BLaER1 treated with 17β-estradiol and CSF1 and Interleukin-3, amounts not matched to agents 10 nM and 100 nM (cell line): ENCODE results near the gene ILDR2.

Source experiments
- H3K27ac ChIP-seq, 11 experiments: shearing (Covaris generic); formaldehyde crosslinking; 2 replicates each; pipeline ENCODE4 v1.8.1; 2022
- H3K27me3 ChIP-seq, 11 experiments: shearing (Covaris generic); formaldehyde crosslinking; 2 replicates each; pipeline ENCODE4 v1.8.1; 2022
- H3K36me3 ChIP-seq, 11 experiments: shearing (Covaris generic); formaldehyde crosslinking; 2 replicates each; pipeline ENCODE4 v1.8.1; 2022
- H3K4me1 ChIP-seq, 10 experiments: shearing (Covaris generic); formaldehyde crosslinking; 2 replicates each; pipeline ENCODE4 v1.8.1; 2022
- H3K4me2 ChIP-seq, 11 experiments: shearing (Covaris generic); formaldehyde crosslinking; 2 replicates each; pipeline ENCODE4 v1.8.1; 2022
- H3K4me3 ChIP-seq, 10 experiments: shearing (Covaris generic); formaldehyde crosslinking; 2 replicates each; pipeline ENCODE4 v1.8.1; 2022
- H3K9ac ChIP-seq, 11 experiments: shearing (Covaris generic); formaldehyde crosslinking; 2 replicates each; pipeline ENCODE4 v1.8.1; 2022
- H3K9me3 ChIP-seq, 11 experiments: shearing (Covaris generic); formaldehyde crosslinking; replicated peaks in 1 of 11; 2 replicates each; pipeline ENCODE4 v1.8.1; 2022
- H4K20me1 ChIP-seq, 11 experiments: shearing (Covaris generic); formaldehyde crosslinking; 2 replicates each; pipeline ENCODE4 v1.8.1; 2022
- Cebpa-rat ChIP-seq, 11 experiments: shearing (Covaris generic); IDR thresholded peaks; 2 replicates each; pipeline ENCODE4 v1.8.1; 2022

The ILDR2 gene

GRCh38 chr1:166974647-166975345, 544 bp downstream of the ILDR2 start:
- Histone ChIP-seq H3K27me3 (peaks cover 6 to 37% (median 23%) of the 10 kb centered on the region in 11 experiments; a peak in 18 of 22 replicates), H3K36me3 (no peaks in the 10 kb centered on the region), H3K9me3 (no peaks in the 10 kb centered on the region), H3K4me3 (peak overlapping the region; percentile 73 to 84 (median 78)), H3K4me2 (peak overlapping the region; percentile 74 to 99 (median 95)), H3K4me1 (peaks cover 10 to 17% (median 13%) of the 10 kb centered on the region in 10 experiments; a peak in 18 of 20 replicates), H3K9ac (peak overlapping the region; percentile 69 to 82 (median 77)), H3K27ac (peak overlapping the region in 9 of 11 experiments; percentile 16 to 69 (median 61); a peak in 15 of 22 replicates), H4K20me1 (peaks cover 0 to 4% (median 0%) of the 10 kb centered on the region in 11 experiments; a peak in 1 of 22 replicates)
- TF ChIP-seq Cebpa-rat (IDR thresholded peaks at IDR 0.05): no peak

- Histone ChIP-seq H3K4me2 (peak overlapping the region in 2 of 11 experiments; percentile 29 to 50; a peak in 4 of 22 replicates), H3K27me3 (peaks cover 6 to 37% (median 23%) of the 10 kb centered on the region in 11 experiments; a peak in 18 of 22 replicates), H3K4me1 (peaks cover 16 to 26% (median 23%) of the 10 kb centered on the region in 10 experiments; a peak in 19 of 20 replicates)
Observed at GRCh38 chr1:166972826-166973225, 2.5 kb downstream of the ILDR2 start.

GRCh38 chr1:166972193-166972592, 3.1 kb downstream of the ILDR2 start:
- TF ChIP-seq Cebpa-rat (IDR thresholded peaks at IDR 0.05): no peak
- no peak overlapping the region for H3K4me3 ChIP-seq
- no peak overlapping the region for H3K9ac ChIP-seq
- peaks cover 16 to 26% (median 23%) of the 10 kb centered on the region in 10 experiments; a peak in 19 of 20 replicates for H3K4me1 ChIP-seq
- H4K20me1 ChIP-seq: peaks cover 0 to 4% (median 0%) of the 10 kb centered on the region in 11 experiments; a peak in 1 of 22 replicates
- no peaks in the 10 kb centered on the region for H3K36me3 ChIP-seq
- no peak overlapping the region for H3K27ac ChIP-seq
- H3K27me3 ChIP-seq: peaks cover 6 to 37% (median 23%) of the 10 kb centered on the region in 11 experiments; a peak in 18 of 22 replicates
- no peaks in the 10 kb centered on the region for H3K9me3 ChIP-seq
- H3K4me2 ChIP-seq: peak overlapping the region in 2 of 11 experiments; percentile 29 to 50; a peak in 4 of 22 replicates

More at GRCh38 chr1:166972826-166973225, 2.5 kb downstream of the ILDR2 start:
- Histone ChIP-seq H3K9ac (no peak overlapping the region), H3K9me3 (no peaks in the 10 kb centered on the region), H4K20me1 (peaks cover 0 to 4% (median 0%) of the 10 kb centered on the region in 11 experiments; a peak in 1 of 22 replicates), H3K27ac (no peak overlapping the region), H3K36me3 (no peaks in the 10 kb centered on the region), H3K4me3 (no peak overlapping the region)
- no peak for TF ChIP-seq Cebpa-rat (IDR thresholded peaks at IDR 0.05)

GRCh38 chr1:166971252-166971651, 4.1 kb downstream of the ILDR2 start:
- H3K9me3 ChIP-seq: no peaks in the 10 kb centered on the region
- peaks cover 6 to 30% (median 20%) of the 10 kb centered on the region in 11 experiments; a peak in 18 of 22 replicates for H3K27me3 ChIP-seq
- H3K4me2 ChIP-seq: no peak overlapping the region
- no peak for TF ChIP-seq Cebpa-rat (IDR thresholded peaks at IDR 0.05)
- no peak overlapping the region for H3K9ac ChIP-seq
- no peak overlapping the region for H3K27ac ChIP-seq
- H3K36me3 ChIP-seq: no peaks in the 10 kb centered on the region
- peaks cover 16 to 26% (median 23%) of the 10 kb centered on the region in 10 experiments; a peak in 19 of 20 replicates for H3K4me1 ChIP-seq
- no peak overlapping the region for H3K4me3 ChIP-seq
- H4K20me1 ChIP-seq: peaks cover 0 to under 1% (median 0%) of the 10 kb centered on the region in 11 experiments; a peak in 1 of 22 replicates

- Histone ChIP-seq H3K27me3 (peaks cover 0 to 11% (median 6%) of the 10 kb centered on the region in 11 experiments; a peak in 14 of 22 replicates), H3K4me3 (no peak overlapping the region), H4K20me1 (no peaks in the 10 kb centered on the region; a peak in 1 of 22 replicates), H3K4me2 (peak overlapping the region; percentile 20 to 63 (median 42); a peak in 21 of 22 replicates), H3K9ac (0 out of 22 replicates have a peak overlapping the region, but pooled peaks of 2 of the 11 experiments have one; percentile 15 to 23), H3K36me3 (no peaks in the 10 kb centered on the region), H3K27ac (peak overlapping the region in 5 of 11 experiments; percentile 23 to 53 (median 37); a peak in 7 of 22 replicates), H3K4me1 (peaks cover 11 to 17% (median 15%) of the 10 kb centered on the region in 10 experiments; a peak in 19 of 20 replicates), H3K9me3 (no peaks in the 10 kb centered on the region)
- no peak for TF ChIP-seq Cebpa-rat (IDR thresholded peaks at IDR 0.05)
Observed at GRCh38 chr1:166969074-166969677, 6.2 kb downstream of the ILDR2 start.

- no peak overlapping the region for H3K27ac ChIP-seq
- no peak overlapping the region for H3K4me3 ChIP-seq
- peaks cover 0 to 5% (median 0%) of the 10 kb centered on the region in 11 experiments; a peak in 2 of 22 replicates for H3K9me3 ChIP-seq
- no peak overlapping the region for H3K9ac ChIP-seq
- TF ChIP-seq Cebpa-rat (IDR thresholded peaks at IDR 0.05): no peak
- peaks cover 0 to 27% (median 21%) of the 10 kb centered on the region in 10 experiments; a peak in 16 of 20 replicates for H3K4me1 ChIP-seq
- H3K4me2 ChIP-seq: peak overlapping the region in 7 of 11 experiments; percentile 35 to 79 (median 65); a peak in 10 of 22 replicates
- no peaks in the 10 kb centered on the region for H3K27me3 ChIP-seq
- H4K20me1 ChIP-seq: no peaks in the 10 kb centered on the region
- no peaks in the 10 kb centered on the region for H3K36me3 ChIP-seq
Observed at GRCh38 chr1:166960858-166961474, 14.4 kb downstream of the ILDR2 start.

GRCh38 chr1:166956872-166957271, 18.5 kb downstream of the ILDR2 start:
- Histone ChIP-seq H3K9ac (no peak overlapping the region), H3K9me3 (peaks cover 0 to 5% (median 0%) of the 10 kb centered on the region in 11 experiments; a peak in 2 of 22 replicates), H3K4me1 (peaks cover 0 to 15% (median 12%) of the 10 kb centered on the region in 10 experiments; a peak in 16 of 20 replicates), H3K27ac (no peak overlapping the region), H3K4me3 (no peak overlapping the region), H3K36me3 (no peaks in the 10 kb centered on the region), H3K4me2 (no peak overlapping the region), H4K20me1 (no peaks in the 10 kb centered on the region), H3K27me3 (no peaks in the 10 kb centered on the region)
- no peak for TF ChIP-seq Cebpa-rat (IDR thresholded peaks at IDR 0.05)

GRCh38 chr1:166956057-166956850, 19.1 kb downstream of the ILDR2 start:
- no peak overlapping the region for H3K9ac ChIP-seq
- H4K20me1 ChIP-seq: no peaks in the 10 kb centered on the region
- no peak overlapping the region for H3K4me2 ChIP-seq
- H3K27ac ChIP-seq: no peak overlapping the region
- H3K4me1 ChIP-seq: peaks cover 0 to 11% (median 6%) of the 10 kb centered on the region in 10 experiments; a peak in 12 of 20 replicates
- H3K27me3 ChIP-seq: no peaks in the 10 kb centered on the region
- TF ChIP-seq Cebpa-rat (IDR thresholded peaks at IDR 0.05): no peak
- no peak overlapping the region for H3K4me3 ChIP-seq
- no peaks in the 10 kb centered on the region for H3K36me3 ChIP-seq
- peaks cover 0 to 5% (median 0%) of the 10 kb centered on the region in 11 experiments; a peak in 2 of 22 replicates for H3K9me3 ChIP-seq
